ENCODE data around the gene FFAR3. TPM values are rescaled to one million over a fixed set of nuclear protein-coding genes. Genes with fewer than 3 reads are reported as not detected.
A peak's percentile ranks its signal among the peaks of the same experiment; 100 is the strongest.

FFAR3 gene
- total and polyA plus RNA-seq, 9 of the 15 experiments (the other 6 are each of a cell fraction or from before 2014, with no cell fraction given): not detected

DNA sequence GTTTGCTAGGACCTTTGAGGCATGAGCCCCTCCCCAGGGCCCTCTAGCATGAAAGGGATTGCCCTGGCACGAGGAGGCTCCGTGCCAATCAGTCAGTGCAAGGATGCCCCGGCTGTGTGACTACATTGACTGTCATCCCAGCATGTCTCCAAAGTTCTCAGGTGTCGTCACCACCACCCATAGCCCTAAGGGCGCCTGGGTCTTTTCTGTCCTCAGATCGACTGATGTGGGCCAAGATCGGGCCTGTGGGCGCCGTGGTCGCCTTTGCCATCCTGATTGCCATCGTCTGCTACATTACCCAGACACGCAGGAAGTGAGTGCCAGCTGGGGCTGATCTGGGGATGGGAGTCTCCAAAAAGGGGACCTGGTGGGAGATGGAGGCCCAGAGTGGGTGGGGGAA lies 47.9 kb upstream of the FFAR3 start:
- Histone ChIP-seq H3K27me3 (ENCODE audit: control insufficient read depth in 2 of 2, insufficient read depth in 2 of 2, low read length in 2 of 2) (no peaks in the 10 kb centered on the region), H3K36me3 (ENCODE audit: control insufficient read depth, insufficient read depth, low read length) (no peaks in the 10 kb centered on the region), H4K20me1 (replicated peaks; ENCODE audit: control insufficient read depth, insufficient read depth, low read length) (no peaks in the 10 kb centered on the region), H3K4me2 (ENCODE audit: insufficient read depth, low read length) (peak overlapping the region; percentile 65), H3K4me1 (replicated peaks in 1 of 2; ENCODE audit: control insufficient read depth in 2 of 2, insufficient read depth in 2 of 2, low read length in 2 of 2) (peaks cover 51 to 74% of the 10 kb centered on the region in 2 experiments), H3K79me2 (ENCODE audit: control insufficient read depth, insufficient read depth, low read length) (peaks cover 10% of the 10 kb centered on the region; the same call in 2 of the 3 replicates), H3K9me3 (replicated peaks; ENCODE audit: control insufficient read depth, insufficient read depth, low read depth, low read length) (no peaks in the 10 kb centered on the region), H3K27ac (ENCODE audit: extremely low read depth, low read depth, low read length) (peak overlapping the region; percentile 90), H3K4me3 (no peak overlapping the region), H2AFZ (ENCODE audit: low read depth, low read length) (peak overlapping the region; percentile 96), H3K9ac (ENCODE audit: insufficient read depth in 1 of 2, low read depth in 2 of 2, low read length in 2 of 2) (peak overlapping the region; percentile 79 to 90), H3K9me1 (ENCODE audit: control insufficient read depth, insufficient read depth, low read length) (no peaks in the 10 kb centered on the region)
- ChIA-PET POLR2A (interaction anchor here (0.8 kb wide), 1 partner anchor 17 kb away, joined by 3 read pairs; no protein-coding TSS in a partner anchor), CTCF (ENCODE audit: low intra/inter-chr PET ratio) (no interaction called here)
- WGBS (ENCODE audit: insufficient coverage, low coverage, missing lambda C conversion rate): 90% methylated on average over 8 of the region's 12 CpGs
- no peak for ATAC-seq
- in situ Hi-C loops (cut with MboI): no loop called here
- FAIRE-seq: no peak
- TF ChIP-seq, protein P1, sequence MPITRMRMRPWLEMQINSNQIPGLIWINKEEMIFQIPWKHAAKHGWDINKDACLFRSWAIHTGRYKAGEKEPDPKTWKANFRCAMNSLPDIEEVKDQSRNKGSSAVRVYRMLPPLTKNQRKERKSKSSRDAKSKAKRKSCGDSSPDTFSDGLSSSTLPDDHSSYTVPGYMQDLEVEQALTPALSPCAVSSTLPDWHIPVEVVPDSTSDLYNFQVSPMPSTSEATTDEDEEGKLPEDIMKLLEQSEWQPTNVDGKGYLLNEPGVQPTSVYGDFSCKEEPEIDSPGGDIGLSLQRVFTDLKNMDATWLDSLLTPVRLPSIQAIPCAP (CRISPR knock-in tag; IDR thresholded peaks at IDR 0.05; ENCODE audit: borderline replicate concordance): no peak
- TF ChIP-seq, protein P2, sequence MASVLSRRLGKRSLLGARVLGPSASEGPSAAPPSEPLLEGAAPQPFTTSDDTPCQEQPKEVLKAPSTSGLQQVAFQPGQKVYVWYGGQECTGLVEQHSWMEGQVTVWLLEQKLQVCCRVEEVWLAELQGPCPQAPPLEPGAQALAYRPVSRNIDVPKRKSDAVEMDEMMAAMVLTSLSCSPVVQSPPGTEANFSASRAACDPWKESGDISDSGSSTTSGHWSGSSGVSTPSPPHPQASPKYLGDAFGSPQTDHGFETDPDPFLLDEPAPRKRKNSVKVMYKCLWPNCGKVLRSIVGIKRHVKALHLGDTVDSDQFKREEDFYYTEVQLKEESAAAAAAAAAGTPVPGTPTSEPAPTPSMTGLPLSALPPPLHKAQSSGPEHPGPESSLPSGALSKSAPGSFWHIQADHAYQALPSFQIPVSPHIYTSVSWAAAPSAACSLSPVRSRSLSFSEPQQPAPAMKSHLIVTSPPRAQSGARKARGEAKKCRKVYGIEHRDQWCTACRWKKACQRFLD (CRISPR knock-in tag; IDR thresholded peaks at IDR 0.05): no peak
- TF ChIP-seq STAT5B (CRISPR knock-in tag; IDR thresholded peaks at IDR 0.05) (no peak), ZFX (CRISPR knock-in tag; IDR thresholded peaks at IDR 0.05) (0 out of 2 replicates have a peak, but pooled peaks have one; percentile 3), ETS1 (conservative IDR thresholded peaks at IDR 0.05; ENCODE audit: control insufficient read depth, low read depth, low read length) (no peak), ZNF197 (CRISPR knock-in tag; IDR thresholded peaks at IDR 0.05; ENCODE audit: low read depth) (0 out of 2 replicates have a peak, but pooled peaks have one; percentile 14), PCBP2 (IDR thresholded peaks at IDR 0.05; ENCODE audit: low read depth, low read length, poor library complexity, severe bottlenecking) (no peak), POLR2AphosphoS2 (IDR thresholded peaks at IDR 0.05; ENCODE audit: low read length) (no peak), CBFB (CRISPR knock-in tag; IDR thresholded peaks at IDR 0.05) (0 out of 2 replicates have a peak, but pooled peaks have one; percentile 8), MYNN (IDR thresholded peaks at IDR 0.05) (no peak), MYNN (CRISPR knock-in tag; IDR thresholded peaks at IDR 0.05) (no peak)
- TF ChIP-seq, protein P3, sequence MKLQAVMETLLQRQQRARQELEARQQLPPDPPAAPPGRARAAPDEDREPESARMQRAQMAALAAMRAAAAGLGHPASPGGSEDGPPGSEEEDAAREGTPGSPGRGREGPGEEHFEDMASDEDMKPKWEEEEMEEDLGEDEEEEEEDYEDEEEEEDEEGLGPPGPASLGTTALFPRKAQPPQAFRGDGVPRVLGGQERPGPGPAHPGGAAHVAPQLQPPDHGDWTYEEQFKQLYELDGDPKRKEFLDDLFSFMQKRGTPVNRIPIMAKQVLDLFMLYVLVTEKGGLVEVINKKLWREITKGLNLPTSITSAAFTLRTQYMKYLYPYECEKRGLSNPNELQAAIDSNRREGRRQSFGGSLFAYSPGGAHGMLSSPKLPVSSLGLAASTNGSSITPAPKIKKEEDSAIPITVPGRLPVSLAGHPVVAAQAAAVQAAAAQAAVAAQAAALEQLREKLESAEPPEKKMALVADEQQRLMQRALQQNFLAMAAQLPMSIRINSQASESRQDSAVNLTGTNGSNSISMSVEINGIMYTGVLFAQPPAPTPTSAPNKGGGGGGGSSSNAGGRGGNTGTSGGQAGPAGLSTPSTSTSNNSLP (IDR thresholded peaks at IDR 0.05; ENCODE audit: borderline replicate concordance, low read depth, low read length): no peak
- TF ChIP-seq, protein P4, sequence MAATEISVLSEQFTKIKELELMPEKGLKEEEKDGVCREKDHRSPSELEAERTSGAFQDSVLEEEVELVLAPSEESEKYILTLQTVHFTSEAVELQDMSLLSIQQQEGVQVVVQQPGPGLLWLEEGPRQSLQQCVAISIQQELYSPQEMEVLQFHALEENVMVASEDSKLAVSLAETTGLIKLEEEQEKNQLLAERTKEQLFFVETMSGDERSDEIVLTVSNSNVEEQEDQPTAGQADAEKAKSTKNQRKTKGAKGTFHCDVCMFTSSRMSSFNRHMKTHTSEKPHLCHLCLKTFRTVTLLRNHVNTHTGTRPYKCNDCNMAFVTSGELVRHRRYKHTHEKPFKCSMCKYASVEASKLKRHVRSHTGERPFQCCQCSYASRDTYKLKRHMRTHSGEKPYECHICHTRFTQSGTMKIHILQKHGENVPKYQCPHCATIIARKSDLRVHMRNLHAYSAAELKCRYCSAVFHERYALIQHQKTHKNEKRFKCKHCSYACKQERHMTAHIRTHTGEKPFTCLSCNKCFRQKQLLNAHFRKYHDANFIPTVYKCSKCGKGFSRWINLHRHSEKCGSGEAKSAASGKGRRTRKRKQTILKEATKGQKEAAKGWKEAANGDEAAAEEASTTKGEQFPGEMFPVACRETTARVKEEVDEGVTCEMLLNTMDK (IDR thresholded peaks at IDR 0.05; ENCODE audit: borderline replicate concordance, insufficient read depth, low read depth, low read length, poor library complexity, severe bottlenecking): no peak
- peak in 1 of 4 experiments; percentile 6 for DNase-seq (ENCODE audit: extremely low read depth in 1 of 4, low spot score in 3 of 4)
- intact Hi-C loops (cut with micrococcal nuclease): no loop called here
- BruUV-seq (replicated peaks): TSS peak; percentile 29
